ENCODE data around the gene LRRC31. TPM values are rescaled to one million over a fixed set of nuclear protein-coding genes. Genes with fewer than 3 reads are reported as not detected.

The LRRC31 gene
- total RNA-seq, 1 donor from 2014 or later = not detected

Other genes starting within 250 kb of the LRRC31 start
- gene MECOM, start 206.2 kb downstream of the LRRC31 start, total RNA-seq = 15.5 TPM
- 1.5 TPM for gene TERC, start 104.9 kb downstream of the LRRC31 start, total RNA-seq
- 0.59 TPM for gene ACTRT3, start 100.4 kb downstream of the LRRC31 start, total RNA-seq
- 11.4 TPM for gene MYNN, start 96.5 kb downstream of the LRRC31 start, total RNA-seq
- gene LRRIQ4, start 57.1 kb downstream of the LRRC31 start, total RNA-seq = not detected
- 2.0 TPM for gene LRRC34, start 57.0 kb downstream of the LRRC31 start, total RNA-seq
- gene SAMD7, start 41.6 kb upstream of the LRRC31 start, total RNA-seq = not detected
- 85.4 TPM for gene SEC62, start 96.9 kb upstream of the LRRC31 start, total RNA-seq
- gene GPR160, start 168.1 kb upstream of the LRRC31 start, total RNA-seq = 0.54 TPM